Activated naive CD8-positive, alpha-beta T cell treated with anti-CD3 and anti-CD28 coated beads, Interleukin-2, amount 50 U/mL, for 16 hours (primary cell): Measurements from ENCODE around the gene STX1B.
"Not testable (repeated sequence)": the region's sequence is repeated elsewhere in the genome, so short reads cannot be mapped to it uniquely, and the experiment has no call there.

Source experiments
- DNase-seq: peaks from one replicate; pipeline ENCODE4 v3.0.0-alpha.2; 2020; ENCODE audit warnings: low read depth, low spot score

The STX1B gene

GRCh38 chr16:31013292-31013691 is 2.9 kb upstream of the STX1B start:
- DNase-seq = not testable (repeated sequence)

GRCh38 chr16:31011815-31012214 is 1.4 kb upstream of the STX1B start:
- not testable (repeated sequence) for DNase-seq

- DNase-seq = no peak
Measured at GRCh38 chr16:31009894-31010584, 399 bp downstream of the STX1B start.

GRCh38 chr16:31009120-31009519 is 1.3 kb downstream of the STX1B start:
- no peak for DNase-seq

GRCh38 chr16:31008551-31008950 is 1.9 kb downstream of the STX1B start:
- no peak for DNase-seq

GRCh38 chr16:31008149-31008548 is 2.3 kb downstream of the STX1B start:
- no peak for DNase-seq

GRCh38 chr16:31007684-31008083 is 2.8 kb downstream of the STX1B start:
- DNase-seq = no peak

- no peak for DNase-seq
Measured at GRCh38 chr16:31006589-31006988, 3.8 kb downstream of the STX1B start.

- DNase-seq = no peak
Measured at GRCh38 chr16:31006086-31006385, 4.4 kb downstream of the STX1B start.

- DNase-seq = no peak
Measured at GRCh38 chr16:31005350-31006085, 4.9 kb downstream of the STX1B start.

GRCh38 chr16:31004658-31005057 is 5.8 kb downstream of the STX1B start:
- no peak for DNase-seq

GRCh38 chr16:31003744-31004143 is 6.7 kb downstream of the STX1B start:
- no peak for DNase-seq

GRCh38 chr16:31002862-31003341 is 7.5 kb downstream of the STX1B start:
- no peak for DNase-seq

GRCh38 chr16:31002250-31002700 is 8.2 kb downstream of the STX1B start:
- DNase-seq = no peak

- DNase-seq = no peak
Measured at GRCh38 chr16:31001507-31002249, 8.8 kb downstream of the STX1B start.

- DNase-seq = no peak
Measured at GRCh38 chr16:31000671-31001382, 9.6 kb downstream of the STX1B start.

GRCh38 chr16:30998852-30999761 is 11.3 kb downstream of the STX1B start:
- no peak for DNase-seq

GRCh38 chr16:30997725-30998711 is 12.4 kb downstream of the STX1B start:
- no peak for DNase-seq

- peak; percentile 68 for DNase-seq
Measured at GRCh38 chr16:30996985-30997724, 13.3 kb downstream of the STX1B start.
